HG02623 (cell line): ENCODE measurements around the gene UNC119.

Experiments
- ATAC-seq: cut with Tn5 transposase; IDR thresholded peaks from one replicate; pipeline ENCODE4 v1.9.1; 2021; ENCODE audit warnings: moderate library complexity; ENCODE audit not compliant: unreplicated experiment

Gene UNC119

GRCh38 chr17:28500712-28501379 is 51.6 kb downstream of the UNC119 start:
- peak; percentile 49 for ATAC-seq

DNA sequence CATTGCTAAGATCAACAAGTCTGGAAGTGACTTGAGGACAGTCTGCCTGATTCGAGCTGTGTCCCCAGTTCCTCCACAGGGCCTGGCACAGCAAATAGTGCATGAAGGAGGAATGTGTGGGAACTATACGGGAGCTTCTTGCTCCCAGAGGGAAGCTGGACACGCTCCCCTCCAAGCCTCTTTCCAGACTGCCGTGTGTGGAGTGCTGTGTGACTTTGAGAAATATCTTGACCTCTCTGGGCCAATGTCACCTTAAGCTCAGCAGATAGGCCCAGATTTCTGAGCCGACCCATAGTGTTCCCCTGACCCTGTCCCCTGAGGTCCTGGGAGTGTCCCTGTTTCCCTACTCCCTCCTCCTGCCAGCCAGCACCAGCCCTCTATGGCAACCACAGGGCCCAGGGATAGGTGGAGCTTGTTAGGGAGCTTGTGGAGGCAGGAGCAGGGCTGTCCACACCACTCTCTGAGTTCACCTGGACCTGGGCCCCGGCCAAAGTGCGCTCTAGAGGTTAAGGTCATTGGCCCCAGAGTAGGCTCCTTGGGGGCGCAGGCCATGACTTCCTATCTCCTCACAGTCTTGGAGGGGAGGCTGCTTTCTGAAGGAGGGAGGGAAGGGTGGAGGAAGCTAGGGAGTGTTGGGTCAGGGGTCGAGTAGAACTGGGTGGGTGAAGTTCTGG is 52.6 kb downstream of the UNC119 start:
- ATAC-seq, result no peak

DNA sequence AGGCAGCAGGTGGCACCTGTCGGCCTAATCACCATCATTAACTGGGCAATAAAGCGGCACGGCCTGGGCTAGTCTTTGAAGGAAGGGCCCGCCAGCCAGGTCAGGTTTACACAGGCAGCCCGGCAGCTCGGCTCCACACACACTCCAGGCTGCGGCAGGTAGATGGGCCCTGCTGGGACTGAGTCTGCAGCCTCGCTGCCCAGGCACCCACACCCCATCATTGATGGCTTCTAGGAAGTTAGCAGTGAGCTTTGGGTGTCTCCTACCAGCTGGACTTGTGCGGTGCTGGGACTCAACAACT is 53.1 kb downstream of the UNC119 start:
- no peak for ATAC-seq

GRCh38 chr17:28498652-28499363 is 53.6 kb downstream of the UNC119 start:
- ATAC-seq, result no peak

DNA sequence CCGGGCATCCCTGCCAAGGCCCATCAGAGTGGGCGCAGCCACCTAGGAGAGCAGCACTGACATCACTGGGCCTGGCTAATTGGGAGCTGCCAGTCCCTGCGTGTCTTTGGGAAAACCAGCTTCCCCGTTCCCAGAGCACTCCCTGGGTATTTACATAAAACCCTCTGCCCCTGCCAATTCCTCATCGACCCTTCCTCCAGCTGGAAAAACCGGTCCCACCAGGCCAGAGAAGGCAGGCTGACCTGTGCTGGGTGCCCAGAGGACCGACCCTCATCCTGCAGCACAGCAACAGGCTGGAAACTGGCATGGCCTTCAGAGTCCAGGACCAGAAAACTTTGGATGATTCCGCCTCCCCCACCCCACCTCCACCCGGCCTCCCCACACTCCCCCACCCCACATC is 54.5 kb downstream of the UNC119 start:
- ATAC-seq, result no peak
